C4-2B (cell line): ENCODE data around the gene SPATA13.

Source experiments
- ZFX ChIP-seq: fragments of 450-650 bp; IDR thresholded peaks from 2 replicates; pipeline ENCODE4 v1.6.1; 2017
- TF ChIP-seq, protein P1 (sequence below): fragments of 450-650 bp; conservative IDR thresholded peaks from 2 replicates; pipeline ENCODE4 v1.5.1; 2017; ENCODE audit warnings: mild to moderate bottlenecking

DNA sequence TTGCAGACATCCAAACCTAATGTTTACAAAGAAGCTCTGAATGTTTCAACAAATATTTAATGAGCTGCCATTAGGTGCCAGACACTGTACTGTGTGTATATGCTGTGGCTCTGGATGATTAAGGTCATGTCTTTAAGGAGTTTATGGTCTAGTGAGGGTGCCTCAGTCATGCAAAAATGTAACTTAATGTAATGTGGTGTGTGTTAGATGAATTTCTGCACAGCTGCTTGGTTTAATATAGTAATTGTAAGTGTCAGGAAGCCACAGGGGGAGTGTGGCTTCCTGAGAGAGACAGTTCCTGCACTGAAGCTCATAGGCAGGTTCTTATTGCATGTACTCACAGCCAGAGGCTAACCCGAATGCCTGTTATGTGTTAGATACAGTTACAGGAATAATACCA, 43.3 kb downstream of the SPATA13 start:
- TF ChIP-seq, protein P1, sequence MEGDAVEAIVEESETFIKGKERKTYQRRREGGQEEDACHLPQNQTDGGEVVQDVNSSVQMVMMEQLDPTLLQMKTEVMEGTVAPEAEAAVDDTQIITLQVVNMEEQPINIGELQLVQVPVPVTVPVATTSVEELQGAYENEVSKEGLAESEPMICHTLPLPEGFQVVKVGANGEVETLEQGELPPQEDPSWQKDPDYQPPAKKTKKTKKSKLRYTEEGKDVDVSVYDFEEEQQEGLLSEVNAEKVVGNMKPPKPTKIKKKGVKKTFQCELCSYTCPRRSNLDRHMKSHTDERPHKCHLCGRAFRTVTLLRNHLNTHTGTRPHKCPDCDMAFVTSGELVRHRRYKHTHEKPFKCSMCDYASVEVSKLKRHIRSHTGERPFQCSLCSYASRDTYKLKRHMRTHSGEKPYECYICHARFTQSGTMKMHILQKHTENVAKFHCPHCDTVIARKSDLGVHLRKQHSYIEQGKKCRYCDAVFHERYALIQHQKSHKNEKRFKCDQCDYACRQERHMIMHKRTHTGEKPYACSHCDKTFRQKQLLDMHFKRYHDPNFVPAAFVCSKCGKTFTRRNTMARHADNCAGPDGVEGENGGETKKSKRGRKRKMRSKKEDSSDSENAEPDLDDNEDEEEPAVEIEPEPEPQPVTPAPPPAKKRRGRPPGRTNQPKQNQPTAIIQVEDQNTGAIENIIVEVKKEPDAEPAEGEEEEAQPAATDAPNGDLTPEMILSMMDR, result no peak
- no peak for TF ChIP-seq ZFX
